Pancreas (tissue), 10 donors: ENCODE measurements around the gene SLC7A9. TPM values are rescaled to one million over a fixed set of nuclear protein-coding genes. Genes with fewer than 3 reads are reported as not detected.

Source experiments
- ATAC-seq, 4 donors: fragments of 200-7000 bp; cut with Tn5 transposase; one replicate each; pipeline versions ENCODE4 v1.8.0 to v1.9.1; 2020; ENCODE audit warnings: mild to moderate bottlenecking in 4 of 4, moderate library complexity in 4 of 4
- DNase-seq, 6 donors: peaks; one replicate each; pipeline ENCODE4 v3.0.0-alpha.2; 2020
- FAIRE-seq: peaks from 2 replicates; lab custom pipeline; 2012; peaks lifted over from hg19 to GRCh38; lab: Jason Lieb, UNC
- H3K27ac ChIP-seq, 4 donors: fragments of 200-600 bp; sonication (generic); 1 replicate in 3 of 4; 2 replicates in 1 of 4; pipeline versions ENCODE4 v1.5.0 to v1.8.0; 2020
- H3K27me3 ChIP-seq, 4 donors: fragments of 200-600 bp; one replicate each; pipeline ENCODE4 v1.8.0; 2021
- H3K36me3 ChIP-seq, 3 donors: fragments of 200-600 bp; sonication (generic) in 1 of 3; one replicate each; pipeline versions ENCODE4 v1.5.0 to v1.8.0; 2020 to 2021
- H3K4me1 ChIP-seq, 3 donors: fragments of 200-600 bp; one replicate each; pipeline ENCODE4 v1.8.0; 2021
- H3K4me3 ChIP-seq, 4 donors: fragments of 200-600 bp; sonication (generic) in 2 of 4; one replicate each; pipeline versions ENCODE4 v1.5.0 to v1.8.0; 2020 to 2021
- H3K9me3 ChIP-seq, 4 donors: fragments of 200-600 bp; one replicate each; pipeline ENCODE4 v1.8.0; 2021
- CTCF ChIP-seq, 4 donors: fragments of 200-600 bp; sonication (generic) in 3 of 4; IDR thresholded peaks; one replicate each; pipeline versions ENCODE4 v1.5.0 to v1.8.0; 2021; ENCODE audit warnings: antibody characterized with exemption in 4 of 4
- WGBS, 2 donors: extraction: QIAGEN DNeasy Blood & Tissue Kit; methylation state at CpG; one replicate each; pipeline ENCODE4 v1.1.7; 2013; 5-methylcytosine and 5-hydroxymethylcytosine counted together
- intact Hi-C, 3 donors: fragments of 100-400 bp; cut with DNase I; formaldehyde crosslinking; loops; one replicate each; pipeline versions ENCODE4 v1.11.1 to v1.14.2; 2022
- polyA plus RNA-seq, 2 donors: library from polyadenylated mRNA; stranded (reverse); fragments of 200-250 nt; gene quantifications; one replicate each; pipeline ENCODE4 v1.2.3, GENCODE V29; 2013
- total RNA-seq, 6 donors: library from RNA; stranded (reverse); fragmentation: NEBNext Ultra II Directional in 4 of 6; extraction: Animal tissue kit (Norgen Biotek cat#: 25700) in 4 of 6; gene quantifications; one replicate each; pipeline versions ENCODE4 v1.2.1 to v1.2.4, GENCODE V29; 2021 to 2023
- donor health status: healthy with polysubstance abuse.
- donor health status: DM: no; HTN: no; CAD: no; lungs with moderate emphysema.
- donor health status: DM: no; HTN: no; CAD: no.
- donor health status: control.
- donor health status: control.
- donor health status: Bipolar disorder and iron deficiency.
- donor health status: DM: yes; HTN: yes; CAD: no.
- donor health status: DM: no; HTN: no; CAD: no.
- donor health status: DM: no; HTN: no; CAD: no.
- donor health status: DM: yes; HTN: yes; CAD: no.

SLC7A9 gene
- total RNA-seq = under 1 TPM in 3 of 6 donors, not detected in 3; 0.08 to 0.44 (median 0.28) TPM
- 1 to 10 TPM in 1 of 2 donors, under 1 TPM in 1; 0.27 to 1.1 TPM for polyA plus RNA-seq

DNA sequence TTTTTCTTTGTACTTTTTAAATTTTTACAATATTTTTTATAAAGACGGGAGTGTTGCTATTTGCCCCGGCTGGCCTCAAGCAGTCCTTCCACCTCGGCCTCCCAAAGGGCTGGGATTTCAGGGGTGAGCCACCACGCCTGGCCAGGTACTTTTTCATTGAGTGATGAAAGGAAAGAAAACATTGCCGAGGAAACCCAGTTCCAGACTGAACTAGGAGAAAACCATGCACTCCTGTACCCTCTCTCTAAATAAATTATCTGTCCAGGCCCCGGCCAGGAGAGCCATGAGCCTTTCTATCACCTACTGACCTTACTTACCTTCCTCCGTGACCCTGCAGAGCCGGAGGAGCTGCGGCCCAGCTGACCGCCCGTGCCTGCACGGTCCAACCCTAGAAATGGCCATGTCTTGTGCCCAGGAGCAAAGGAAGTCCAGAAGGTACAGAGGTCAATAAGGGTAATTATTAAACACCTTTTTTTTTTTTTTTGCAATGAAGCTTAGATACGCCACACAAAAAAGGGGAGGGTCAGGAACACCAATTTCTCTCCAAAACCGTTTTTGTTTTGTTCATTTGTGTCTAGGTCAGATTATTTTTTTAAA is at the start of gene SLC7A9:
SLC7A9 (minus strand) TSS at position 399 of the 597 bp plus-strand sequence. CDS start 1,233 bp downstream, outside the sequence.
- ATAC-seq = no peak
- Histone ChIP-seq H3K27me3 (no peaks in the 10 kb centered on the region), H3K4me3 (no peak within 1 kb of the TSS), H3K27ac (no peak within 1 kb of the TSS), H3K36me3 (no peaks in the 10 kb centered on the region), H3K9me3 (no peaks in the 10 kb centered on the region), H3K4me1 (no peaks in the 10 kb centered on the region)
- WGBS, 2 donors = 66 to 68% methylated on average over 14 of the region's 14 CpGs
- FAIRE-seq = no peak
- no peak for TF ChIP-seq CTCF (IDR thresholded peaks at IDR 0.05)
- no peak for DNase-seq
- intact Hi-C loops = no loop called here

DNA sequence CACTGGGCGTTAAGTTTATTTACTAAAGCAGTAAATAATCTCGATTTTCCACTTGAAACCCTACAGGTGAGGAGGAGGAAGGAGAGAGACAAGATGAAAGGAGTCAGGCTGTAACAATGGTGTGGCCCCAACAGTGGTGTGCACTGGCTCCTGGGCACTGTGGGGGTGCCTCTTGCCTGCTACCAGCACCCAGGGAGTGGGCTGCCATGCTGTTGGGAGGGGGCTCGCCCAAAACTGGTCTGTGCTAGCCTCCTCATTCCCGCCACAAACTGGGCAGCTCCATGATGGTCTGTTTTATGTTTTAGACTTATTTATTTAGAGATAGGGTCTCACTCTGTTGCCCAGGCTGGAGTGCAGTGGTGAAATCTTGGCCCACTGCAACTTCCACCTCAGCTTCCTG is 49.8 kb upstream of the SLC7A9 start:
- WGBS, 2 donors = 89 to 91% methylated on average over 4 of the region's 4 CpGs
- Histone ChIP-seq H3K27ac (no peak overlapping the region), H3K9me3 (no peaks in the 10 kb centered on the region), H3K36me3 (peaks cover 0 to 7% (median 2%) of the 10 kb centered on the region in 3 donors), H3K27me3 (no peaks in the 10 kb centered on the region), H3K4me3 (no peak overlapping the region), H3K4me1 (no peaks in the 10 kb centered on the region)
- FAIRE-seq = no peak
- intact Hi-C loops = no loop called here
- no peak for TF ChIP-seq CTCF (IDR thresholded peaks at IDR 0.05)
- no peak for ATAC-seq
- DNase-seq = no peak

GRCh38 chr19:32917616-32917996 is 48.0 kb upstream of the SLC7A9 start:
- Histone ChIP-seq H3K27ac (no peak overlapping the region), H3K36me3 (peaks cover 0 to 4% (median 2%) of the 10 kb centered on the region in 3 donors), H3K4me1 (no peaks in the 10 kb centered on the region), H3K9me3 (no peaks in the 10 kb centered on the region), H3K4me3 (no peak overlapping the region), H3K27me3 (no peaks in the 10 kb centered on the region)
- FAIRE-seq = no peak
- no peak for ATAC-seq
- DNase-seq = no peak
- WGBS, 2 donors = 93 to 95% methylated on average over 8 of the region's 8 CpGs
- intact Hi-C loops = no loop called here
- no peak for TF ChIP-seq CTCF (IDR thresholded peaks at IDR 0.05)

DNA sequence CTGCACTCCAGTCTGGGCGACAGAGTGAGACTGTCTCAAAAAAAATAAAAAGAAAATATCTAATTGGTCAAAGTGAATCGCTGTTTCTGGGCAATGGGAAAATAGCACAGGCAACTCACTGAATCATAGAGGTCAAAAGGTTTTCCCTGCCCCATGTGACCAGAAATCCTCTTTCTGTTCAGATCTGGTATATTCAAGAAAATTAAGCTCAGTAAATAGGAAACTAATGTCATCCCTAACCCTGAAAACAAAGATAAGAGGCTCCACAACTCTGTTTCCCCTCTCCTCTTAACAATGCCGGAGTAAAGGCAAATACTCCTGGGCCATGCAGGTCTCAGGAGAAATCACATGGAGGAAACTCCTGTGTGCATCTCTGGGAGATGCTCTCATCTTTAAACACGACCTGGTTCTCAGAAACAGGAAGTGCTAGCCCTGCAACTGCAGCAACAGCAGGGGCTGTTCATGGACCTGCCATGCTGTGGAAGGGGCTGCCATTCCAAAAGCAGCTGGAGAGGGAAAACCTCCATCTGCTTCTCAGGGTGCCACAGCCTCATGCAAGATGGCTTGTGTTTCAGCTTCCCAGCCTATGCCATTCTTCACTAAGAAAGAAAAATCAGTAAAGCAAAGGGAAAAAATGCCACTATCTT is 47.5 kb upstream of the SLC7A9 start:
- Histone ChIP-seq H3K36me3 (peaks cover 0 to 4% (median 2%) of the 10 kb centered on the region in 3 donors), H3K27ac (no peak overlapping the region), H3K9me3 (no peaks in the 10 kb centered on the region), H3K4me1 (no peaks in the 10 kb centered on the region), H3K4me3 (no peak overlapping the region), H3K27me3 (no peaks in the 10 kb centered on the region)
- intact Hi-C loops = no loop called here
- no peak for ATAC-seq
- DNase-seq = no peak
- WGBS, 2 donors = 58 to 61% methylated on average over 4 of the region's 4 CpGs
- FAIRE-seq = no peak
- no peak for TF ChIP-seq CTCF (IDR thresholded peaks at IDR 0.05)
